ENCODE measurements around the gene OVAAL.

OVAAL gene

DNA sequence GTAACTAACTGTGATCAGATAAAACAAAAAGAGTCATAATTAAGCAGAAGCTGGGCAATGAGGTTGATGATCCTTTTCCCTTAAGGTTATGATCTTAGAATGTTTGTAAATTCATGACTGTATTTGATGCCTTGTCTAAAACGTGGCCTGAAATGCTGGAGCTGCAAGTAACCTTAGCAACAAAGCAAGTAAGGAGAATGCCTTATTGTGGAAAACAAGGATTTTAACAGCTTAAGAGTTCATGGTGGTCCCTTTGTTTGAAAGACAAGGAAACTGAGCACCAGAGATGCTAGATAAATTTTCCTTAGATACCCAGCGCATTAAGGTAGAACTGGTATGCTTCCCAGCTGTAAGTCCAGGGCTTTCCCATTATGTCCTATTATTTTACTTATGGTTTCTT, 47.4 kb downstream of the OVAAL start:
- DNase-seq (ENCODE audit: low spot score) = no peak

DNA sequence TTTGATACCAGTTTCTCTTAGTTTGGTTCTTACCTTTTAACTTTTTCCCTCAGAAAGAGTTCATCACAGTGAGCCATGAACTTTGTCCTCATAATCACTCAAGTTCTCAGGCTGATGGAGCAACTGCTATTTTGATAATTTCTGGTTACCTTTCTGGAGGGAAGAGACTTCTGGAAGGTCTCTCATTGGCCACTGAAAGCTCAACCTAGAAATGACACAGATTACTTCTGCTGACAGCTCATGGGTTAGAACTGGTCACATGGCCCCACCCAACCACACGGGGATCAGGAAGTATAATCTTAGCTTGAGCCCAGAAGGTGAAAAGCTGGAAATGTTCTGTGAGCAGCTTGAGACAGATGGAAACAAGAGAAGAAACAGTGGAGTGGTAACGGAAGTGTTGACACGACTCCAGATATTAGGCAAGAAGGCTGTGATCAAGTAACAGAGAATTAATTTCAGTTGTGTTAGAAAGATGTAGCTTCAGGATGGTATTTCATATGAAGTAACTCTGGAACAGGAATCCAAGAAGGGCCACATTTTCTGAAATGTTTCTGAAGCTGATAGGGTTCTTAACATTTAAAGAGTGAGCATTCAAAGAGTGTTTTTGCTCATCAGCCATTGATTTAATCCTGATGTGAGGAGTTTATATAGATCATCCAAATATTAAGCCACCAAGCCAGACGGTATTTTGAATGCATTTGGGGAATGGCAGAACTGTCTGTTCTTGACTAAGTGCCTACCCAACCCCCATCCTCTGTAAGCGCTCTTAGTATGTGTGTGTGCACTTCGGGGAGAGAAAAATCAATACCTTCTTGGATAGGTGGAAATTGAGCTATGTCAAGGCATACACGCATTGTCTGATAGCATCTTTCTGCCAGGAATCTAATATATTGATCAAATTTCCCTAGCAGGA, 51.1 kb downstream of the OVAAL start:
- no peak for DNase-seq (ENCODE audit: low spot score)

DNA sequence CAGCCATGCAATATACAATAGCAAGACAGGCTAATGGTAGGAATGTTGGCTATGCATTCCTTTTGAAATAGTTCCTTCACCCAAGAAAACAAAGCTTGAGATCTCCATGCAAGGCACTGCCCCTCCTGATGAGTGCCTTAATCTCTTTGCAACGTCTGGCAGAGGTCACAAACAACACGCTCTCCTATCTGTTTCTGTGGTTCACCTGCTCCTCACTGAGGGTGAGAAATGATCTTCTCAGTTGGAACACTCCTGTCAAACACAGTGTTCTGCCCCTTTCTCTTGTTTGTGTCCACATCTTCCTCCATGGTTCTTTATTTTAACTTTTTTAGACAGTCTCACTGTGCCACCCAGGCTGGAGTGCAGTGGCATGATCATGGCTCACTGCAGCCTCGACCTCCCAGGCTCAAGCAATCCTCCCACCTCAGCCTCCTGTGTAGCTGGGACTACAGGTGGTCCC, 51.8 kb downstream of the OVAAL start:
- DNase-seq (ENCODE audit: low spot score) = no peak

DNA sequence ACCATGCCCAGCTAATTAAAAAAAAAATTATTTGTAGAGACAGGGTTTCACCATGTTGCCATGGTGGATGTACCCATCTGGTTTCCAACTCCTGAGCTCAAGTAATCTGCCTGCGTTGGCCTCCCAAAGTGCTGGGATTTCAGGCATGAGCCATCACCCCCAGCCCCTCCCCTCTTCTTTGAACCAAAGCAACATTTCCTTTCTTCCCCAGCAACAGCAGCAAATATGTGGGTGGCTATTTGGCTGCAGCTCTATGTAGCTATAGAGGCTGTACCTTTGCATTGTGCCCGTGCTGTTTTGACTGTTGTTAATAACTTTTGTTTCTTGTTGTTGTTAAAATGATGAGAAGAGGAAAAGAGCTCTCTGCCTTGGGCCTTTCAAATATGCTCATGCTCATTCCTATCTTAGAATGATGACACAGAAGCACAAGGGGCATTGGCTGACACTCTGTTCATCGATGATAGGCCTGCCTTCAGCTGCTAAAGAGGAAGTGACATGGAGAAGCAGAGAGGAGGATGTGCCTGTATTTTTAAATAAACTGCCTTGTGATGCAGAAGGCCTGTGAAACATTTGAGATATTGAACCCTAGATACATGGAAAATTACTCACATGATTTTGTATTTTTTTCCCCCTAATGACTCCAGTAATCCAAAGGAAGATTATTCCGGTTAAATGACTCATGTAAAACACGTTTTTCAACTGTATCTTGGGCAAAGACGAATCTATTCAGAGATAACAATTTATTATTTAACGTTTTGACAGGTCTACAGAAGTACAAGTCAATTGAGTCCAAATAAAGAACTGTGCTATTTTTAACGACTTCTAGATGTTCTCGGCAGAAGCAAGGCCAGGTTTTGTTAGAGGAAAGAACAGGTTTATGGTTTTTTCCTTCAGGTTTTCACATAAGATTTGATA, 52.5 kb downstream of the OVAAL start:
- no peak for DNase-seq (ENCODE audit: low spot score)

DNA sequence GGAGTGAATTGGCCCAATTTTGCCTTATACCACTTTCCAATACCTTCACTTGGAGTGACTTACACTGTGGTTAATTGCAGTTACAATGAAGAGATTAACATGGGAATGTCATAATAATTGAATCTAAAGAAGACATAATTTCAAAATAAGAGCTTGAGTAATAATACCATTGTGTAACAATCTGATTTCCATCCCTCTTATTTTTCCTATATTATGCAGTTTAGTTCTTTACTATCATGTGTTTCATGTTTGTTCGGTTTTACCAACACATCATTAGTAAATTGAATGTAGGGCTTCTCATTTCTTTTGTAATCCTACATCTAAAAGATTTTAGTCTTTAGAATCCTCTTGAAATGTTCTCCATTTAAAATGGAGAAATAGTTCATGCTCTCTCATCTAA, 53.9 kb downstream of the OVAAL start:
- no peak for DNase-seq (ENCODE audit: low spot score)

- DNase-seq (ENCODE audit: low spot score) = no peak
Observed at GRCh38 chr1:180614730-180615129, 56.0 kb downstream of the OVAAL start.

DNA sequence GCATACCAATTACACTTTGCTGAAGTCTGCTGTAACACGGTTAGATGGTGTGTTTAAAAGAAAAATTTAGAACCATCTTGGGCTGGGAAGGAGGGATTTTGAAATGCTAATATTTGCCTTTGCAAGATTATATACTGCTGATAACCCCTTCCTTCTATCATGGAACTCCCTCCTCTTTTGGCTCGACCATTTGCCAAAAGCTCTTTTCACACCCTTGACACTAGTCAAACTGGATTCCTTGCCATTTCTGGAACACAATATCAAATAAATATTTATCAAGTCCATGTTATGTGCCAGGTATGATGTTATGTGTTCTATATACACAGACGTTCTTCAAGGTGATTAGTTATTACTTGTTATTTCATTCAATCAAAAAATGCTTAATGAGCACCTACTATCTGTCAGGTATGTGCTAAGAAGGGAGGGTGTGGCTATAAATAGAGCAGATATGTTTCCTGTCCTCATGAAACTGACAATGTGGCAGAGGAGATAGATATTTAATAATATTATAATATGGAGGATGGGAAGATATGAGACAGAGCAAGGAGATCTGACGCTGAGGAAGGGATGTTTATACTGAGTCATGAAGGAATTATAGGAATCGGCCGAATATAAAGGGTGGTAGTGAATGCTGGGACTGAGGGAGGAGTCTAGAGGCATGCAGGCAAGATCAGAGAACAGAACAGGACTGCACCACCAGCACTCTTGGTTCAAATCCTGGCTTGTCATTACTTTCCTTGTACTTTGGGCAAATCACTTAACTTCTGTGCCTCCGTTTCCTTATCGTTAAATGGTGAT, 56.9 kb downstream of the OVAAL start:
- no peak for DNase-seq (ENCODE audit: low spot score)

Data from hematopoietic multipotent progenitor cell treated with erythropoietin and hydrocortisone succinate and interleukin-3 and kit ligand, for 17 days (in vitro differentiated cells).